ENCODE data around the gene ANKHD1.

ANKHD1 gene

GRCh38 chr5:140565780-140566095 is 164.1 kb downstream of the ANKHD1 start:
- ATAC-seq (replicated peaks; ENCODE audit: extremely low read depth, poor library complexity, severe bottlenecking) (no peak), DNase-seq (ENCODE audit: low spot score in 2 of 2) (no peak)
- H3K27ac Mint-ChIP-seq (ENCODE audit: low read depth), result peak overlapping the region; percentile 96
- H3K4me1 Mint-ChIP-seq, result peaks cover 59% of the 10 kb centered on the region
- H3K36me3 Mint-ChIP-seq (ENCODE audit: insufficient read depth), result peaks cover 15% of the 10 kb centered on the region
- H3K4me3 Mint-ChIP-seq, result peak overlapping the region; percentile 88
- no peaks in the 10 kb centered on the region for H3K27me3 Mint-ChIP-seq
- no peaks in the 10 kb centered on the region for H3K9me3 Mint-ChIP-seq

GRCh38 chr5:140566665-140567064 is 165.0 kb downstream of the ANKHD1 start:
- ATAC-seq (replicated peaks; ENCODE audit: extremely low read depth, poor library complexity, severe bottlenecking) (no peak), DNase-seq (ENCODE audit: low spot score in 2 of 2) (no peak)
- Mint-ChIP-seq H3K36me3 (ENCODE audit: insufficient read depth) (peaks cover 15% of the 10 kb centered on the region), H3K4me1 (peaks cover 59% of the 10 kb centered on the region), H3K27me3 (no peaks in the 10 kb centered on the region), H3K9me3 (no peaks in the 10 kb centered on the region), H3K27ac (ENCODE audit: low read depth) (peak overlapping the region; percentile 44), H3K4me3 (no peak overlapping the region)

GRCh38 chr5:140567136-140567818 is 165.6 kb downstream of the ANKHD1 start:
- no peaks in the 10 kb centered on the region for H3K27me3 Mint-ChIP-seq
- H3K36me3 Mint-ChIP-seq (ENCODE audit: insufficient read depth), result peaks cover 15% of the 10 kb centered on the region
- H3K9me3 Mint-ChIP-seq, result no peaks in the 10 kb centered on the region
- ATAC-seq (replicated peaks; ENCODE audit: extremely low read depth, poor library complexity, severe bottlenecking), result no peak
- no peak for DNase-seq (ENCODE audit: low spot score in 2 of 2)
- no peak overlapping the region for H3K4me3 Mint-ChIP-seq
- H3K27ac Mint-ChIP-seq (ENCODE audit: low read depth), result peak overlapping the region; percentile 44
- H3K4me1 Mint-ChIP-seq, result peaks cover 59% of the 10 kb centered on the region

GRCh38 chr5:140567871-140568270 is 166.2 kb downstream of the ANKHD1 start:
- ATAC-seq (replicated peaks; ENCODE audit: extremely low read depth, poor library complexity, severe bottlenecking) (no peak), DNase-seq (ENCODE audit: low spot score in 2 of 2) (no peak)
- peak overlapping the region; percentile 94 for H3K27ac Mint-ChIP-seq (ENCODE audit: low read depth)
- peaks cover 59% of the 10 kb centered on the region for H3K4me1 Mint-ChIP-seq
- no peaks in the 10 kb centered on the region for H3K27me3 Mint-ChIP-seq
- peaks cover 13% of the 10 kb centered on the region for H3K36me3 Mint-ChIP-seq (ENCODE audit: insufficient read depth)
- H3K9me3 Mint-ChIP-seq, result no peaks in the 10 kb centered on the region
- H3K4me3 Mint-ChIP-seq, result no peak overlapping the region

- ATAC-seq (replicated peaks; ENCODE audit: extremely low read depth, poor library complexity, severe bottlenecking) (no peak), DNase-seq (ENCODE audit: low spot score in 2 of 2) (no peak)
- Mint-ChIP-seq H3K4me3 (peak overlapping the region; percentile 64), H3K36me3 (ENCODE audit: insufficient read depth) (peaks cover 11% of the 10 kb centered on the region), H3K9me3 (no peaks in the 10 kb centered on the region), H3K27ac (ENCODE audit: low read depth) (peak overlapping the region; percentile 94), H3K4me1 (peaks cover 58% of the 10 kb centered on the region), H3K27me3 (no peaks in the 10 kb centered on the region)
Measured at GRCh38 chr5:140568443-140569063, 166.9 kb downstream of the ANKHD1 start.

GRCh38 chr5:140569197-140569596 is 167.6 kb downstream of the ANKHD1 start:
- Mint-ChIP-seq H3K27ac (ENCODE audit: low read depth) (peak overlapping the region; percentile 94), H3K27me3 (no peaks in the 10 kb centered on the region), H3K9me3 (no peaks in the 10 kb centered on the region), H3K4me3 (peak overlapping the region; percentile 64), H3K36me3 (ENCODE audit: insufficient read depth) (peaks cover 11% of the 10 kb centered on the region), H3K4me1 (peaks cover 52% of the 10 kb centered on the region)
- no peak for DNase-seq (ENCODE audit: low spot score in 2 of 2)
- ATAC-seq (replicated peaks; ENCODE audit: extremely low read depth, poor library complexity, severe bottlenecking), result no peak

GRCh38 chr5:140570058-140570457 is 168.4 kb downstream of the ANKHD1 start:
- peak overlapping the region; percentile 21 for H3K4me3 Mint-ChIP-seq
- peaks cover 6% of the 10 kb centered on the region for H3K36me3 Mint-ChIP-seq (ENCODE audit: insufficient read depth)
- ATAC-seq (replicated peaks; ENCODE audit: extremely low read depth, poor library complexity, severe bottlenecking) (no peak), DNase-seq (ENCODE audit: low spot score in 2 of 2) (no peak)
- H3K27me3 Mint-ChIP-seq, result no peaks in the 10 kb centered on the region
- peak overlapping the region; percentile 94 for H3K27ac Mint-ChIP-seq (ENCODE audit: low read depth)
- H3K4me1 Mint-ChIP-seq, result peaks cover 45% of the 10 kb centered on the region
- no peaks in the 10 kb centered on the region for H3K9me3 Mint-ChIP-seq

- H3K9me3 Mint-ChIP-seq, result no peaks in the 10 kb centered on the region
- no peaks in the 10 kb centered on the region for H3K27me3 Mint-ChIP-seq
- H3K36me3 Mint-ChIP-seq (ENCODE audit: insufficient read depth), result peaks cover 3% of the 10 kb centered on the region
- H3K4me3 Mint-ChIP-seq, result peak overlapping the region; percentile 21
- H3K27ac Mint-ChIP-seq (ENCODE audit: low read depth), result peak overlapping the region; percentile 94
- DNase-seq (ENCODE audit: low spot score in 2 of 2) (no peak), ATAC-seq (replicated peaks; ENCODE audit: extremely low read depth, poor library complexity, severe bottlenecking) (no peak)
- peaks cover 41% of the 10 kb centered on the region for H3K4me1 Mint-ChIP-seq
Measured at GRCh38 chr5:140570488-140570887, 168.9 kb downstream of the ANKHD1 start.

GRCh38 chr5:140571105-140571504 is 169.5 kb downstream of the ANKHD1 start:
- Mint-ChIP-seq H3K27me3 (no peaks in the 10 kb centered on the region), H3K4me3 (no peak overlapping the region)

GRCh38 chr5:140573683-140574082 is 172.1 kb downstream of the ANKHD1 start:
- DNase-seq (ENCODE audit: low spot score in 2 of 2), result no peak
- Mint-ChIP-seq H3K4me1 (peaks cover 12% of the 10 kb centered on the region), H3K9me3 (no peaks in the 10 kb centered on the region), H3K27me3 (no peaks in the 10 kb centered on the region), H3K36me3 (ENCODE audit: insufficient read depth) (peaks cover 3% of the 10 kb centered on the region), H3K27ac (ENCODE audit: low read depth) (no peak overlapping the region), H3K4me3 (no peak overlapping the region)
- no peak for ATAC-seq (replicated peaks; ENCODE audit: extremely low read depth, poor library complexity, severe bottlenecking)

More at GRCh38 chr5:140571105-140571504, 169.5 kb downstream of the ANKHD1 start:
- no peak for DNase-seq (ENCODE audit: low spot score in 2 of 2)
- peaks cover 3% of the 10 kb centered on the region for H3K36me3 Mint-ChIP-seq (ENCODE audit: insufficient read depth)
- H3K9me3 Mint-ChIP-seq, result no peaks in the 10 kb centered on the region
- H3K4me1 Mint-ChIP-seq, result peaks cover 35% of the 10 kb centered on the region
- no peak for ATAC-seq (replicated peaks; ENCODE audit: extremely low read depth, poor library complexity, severe bottlenecking)
- no peak overlapping the region for H3K27ac Mint-ChIP-seq (ENCODE audit: low read depth)

- Mint-ChIP-seq H3K9me3 (no peaks in the 10 kb centered on the region), H3K4me1 (peaks cover 7% of the 10 kb centered on the region), H3K36me3 (ENCODE audit: insufficient read depth) (peaks cover 3% of the 10 kb centered on the region), H3K27ac (ENCODE audit: low read depth) (no peak overlapping the region), H3K27me3 (no peaks in the 10 kb centered on the region), H3K4me3 (no peak overlapping the region)
- DNase-seq (ENCODE audit: low spot score in 2 of 2) (no peak), ATAC-seq (replicated peaks; ENCODE audit: extremely low read depth, poor library complexity, severe bottlenecking) (no peak)
Measured at GRCh38 chr5:140574165-140574564, 172.5 kb downstream of the ANKHD1 start.

- ATAC-seq (replicated peaks; ENCODE audit: extremely low read depth, poor library complexity, severe bottlenecking), result no peak
- Mint-ChIP-seq H3K27ac (ENCODE audit: low read depth) (no peak overlapping the region), H3K9me3 (no peaks in the 10 kb centered on the region), H3K4me1 (peaks cover 2% of the 10 kb centered on the region), H3K4me3 (no peak overlapping the region), H3K27me3 (no peaks in the 10 kb centered on the region), H3K36me3 (ENCODE audit: insufficient read depth) (no peaks in the 10 kb centered on the region)
- no peak for DNase-seq (ENCODE audit: low spot score in 2 of 2)
Measured at GRCh38 chr5:140575309-140575708, 173.7 kb downstream of the ANKHD1 start.

- Mint-ChIP-seq H3K27me3 (peaks cover 12% of the 10 kb centered on the region), H3K4me1 (no peaks in the 10 kb centered on the region), H3K27ac (ENCODE audit: low read depth) (no peak overlapping the region), H3K36me3 (ENCODE audit: insufficient read depth) (peaks cover 2% of the 10 kb centered on the region), H3K4me3 (no peak overlapping the region), H3K9me3 (no peaks in the 10 kb centered on the region)
- ATAC-seq (replicated peaks; ENCODE audit: extremely low read depth, poor library complexity, severe bottlenecking) (no peak), DNase-seq (ENCODE audit: low spot score in 2 of 2) (no peak)
Measured at GRCh38 chr5:140576776-140577201, 175.2 kb downstream of the ANKHD1 start.

Measured in central memory CD8-positive, alpha-beta T cell (primary cell).